EH (cell line): ENCODE measurements around the gene FAM180B.
"Not testable (repeated sequence)": the region's sequence is repeated elsewhere in the genome, so short reads cannot be mapped to it uniquely, and the experiment has no call there.

Source experiments
- DNase-seq: peaks from one replicate; pipeline ENCODE4 v3.0.0-alpha.2; 2015; ENCODE audit warnings: low read depth

The FAM180B gene

DNA sequence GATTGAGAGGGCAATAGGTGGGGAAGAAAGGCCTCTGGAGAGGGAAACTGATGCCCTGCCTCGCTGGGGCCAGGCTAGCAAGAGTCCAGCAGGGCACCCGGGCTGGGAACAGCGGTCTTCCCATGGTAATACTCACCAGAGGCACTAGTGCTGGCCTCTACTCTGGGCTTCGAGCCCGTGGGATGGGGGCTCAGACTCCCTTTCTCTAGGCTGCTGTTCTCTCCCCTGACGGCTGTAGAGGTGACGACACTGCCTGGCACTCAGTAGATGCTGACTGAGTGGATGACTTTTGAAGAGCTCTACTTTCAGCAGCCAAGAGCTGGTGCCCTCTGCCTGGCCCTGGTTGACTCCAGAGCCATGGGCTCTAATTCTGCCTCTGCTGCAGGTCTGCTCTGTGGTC lies 8.6 kb downstream of the FAM180B start:
- DNase-seq: no peak

- no peak for DNase-seq
Measured at GRCh38 chr11:47595967-47596366, 9.5 kb downstream of the FAM180B start.

GRCh38 chr11:47599902-47600301 lies 13.4 kb downstream of the FAM180B start:
- DNase-seq: no peak

DNA sequence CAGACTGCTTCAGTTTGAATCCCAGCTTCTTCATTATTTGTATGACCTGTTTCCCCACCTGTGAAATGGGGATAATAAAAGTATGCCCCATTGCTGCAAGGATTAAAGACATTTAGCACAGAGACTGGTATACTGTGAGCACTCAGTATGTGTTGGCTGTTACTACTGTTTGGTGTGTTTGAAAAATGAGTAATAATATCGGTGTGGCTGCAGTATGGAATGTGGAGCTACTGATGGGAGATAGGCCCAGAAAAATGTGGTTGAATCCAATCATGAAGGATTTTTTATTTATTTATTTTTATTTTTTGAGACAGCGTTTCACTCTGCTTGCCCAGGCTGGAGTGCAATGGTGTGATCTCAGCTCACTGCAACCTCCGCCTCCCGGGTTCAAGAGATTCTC lies 16.8 kb downstream of the FAM180B start:
- peak; percentile 56 for DNase-seq

GRCh38 chr11:47605921-47606320 lies 19.4 kb downstream of the FAM180B start:
- no peak for DNase-seq

- no peak for DNase-seq
Measured at GRCh38 chr11:47606731-47607130, 20.3 kb downstream of the FAM180B start.

DNA sequence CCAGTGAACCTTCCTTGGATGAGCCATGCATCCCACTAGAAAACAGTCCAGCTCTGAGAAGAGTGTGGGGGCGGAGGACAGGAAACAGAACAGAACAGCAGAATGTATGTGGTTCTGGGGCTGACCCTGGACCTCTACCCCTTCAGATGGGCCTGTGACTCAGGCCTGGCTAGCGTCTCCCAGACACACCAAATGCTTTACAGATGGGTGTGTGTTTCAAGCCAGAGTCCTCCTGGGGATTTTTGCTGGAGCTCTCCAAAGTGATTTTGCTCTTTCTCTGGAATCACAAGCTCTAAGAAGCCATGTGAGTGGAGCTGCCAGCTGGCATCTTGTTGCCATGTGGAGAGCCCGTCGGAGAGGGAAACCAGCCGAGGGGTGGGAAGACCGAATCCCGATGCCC lies 20.9 kb downstream of the FAM180B start:
- peak; percentile 93 for DNase-seq

DNA sequence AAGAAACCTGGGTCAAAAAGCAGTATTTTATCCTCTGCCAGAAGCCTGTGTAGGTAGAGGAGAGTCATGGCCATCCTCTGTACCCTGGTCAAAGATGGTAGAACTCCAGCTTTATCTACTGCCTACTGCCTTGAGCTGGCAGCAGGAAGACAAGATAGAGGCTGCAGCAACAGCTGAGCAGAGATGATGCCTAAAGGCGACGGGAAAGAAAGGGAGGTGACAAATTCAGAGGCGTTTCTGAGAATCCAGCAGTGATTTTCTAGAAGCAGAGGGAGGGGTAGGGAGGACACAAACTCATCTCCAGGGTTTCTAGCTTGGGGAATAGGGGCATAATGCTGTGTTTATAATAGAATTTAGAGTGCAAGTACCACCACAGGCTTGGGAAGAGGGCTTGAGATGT lies 23.2 kb downstream of the FAM180B start:
- no peak for DNase-seq

DNA sequence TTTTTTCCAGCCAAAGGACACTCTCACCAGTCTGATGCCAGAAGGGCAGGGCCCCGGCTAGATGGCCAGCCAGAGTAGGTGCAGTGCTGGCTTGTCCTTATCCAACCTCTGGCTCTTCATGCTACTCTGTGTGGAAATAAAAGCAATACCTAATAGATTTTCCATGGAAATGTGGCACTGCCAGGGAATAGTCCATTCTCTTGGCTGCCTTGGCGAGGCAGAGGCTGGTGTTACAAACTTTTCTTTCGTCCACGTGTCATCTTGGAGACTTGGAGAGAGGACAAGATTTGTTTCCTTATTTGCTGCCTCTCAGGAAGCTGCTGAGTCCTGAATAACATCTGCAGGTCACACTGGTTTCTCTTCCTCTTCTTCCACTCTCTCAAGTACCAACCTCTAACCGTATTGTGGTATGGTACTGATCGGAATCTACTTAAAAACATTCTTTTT lies 24.9 kb downstream of the FAM180B start:
- DNase-seq: no peak

- DNase-seq: no peak
Measured at GRCh38 chr11:47615249-47615648, 28.8 kb downstream of the FAM180B start.

GRCh38 chr11:47616726-47617416 lies 30.4 kb downstream of the FAM180B start:
- peak; percentile 77 for DNase-seq

- DNase-seq: peak; percentile 79
Measured at GRCh38 chr11:47617417-47617809, 30.9 kb downstream of the FAM180B start.

DNA sequence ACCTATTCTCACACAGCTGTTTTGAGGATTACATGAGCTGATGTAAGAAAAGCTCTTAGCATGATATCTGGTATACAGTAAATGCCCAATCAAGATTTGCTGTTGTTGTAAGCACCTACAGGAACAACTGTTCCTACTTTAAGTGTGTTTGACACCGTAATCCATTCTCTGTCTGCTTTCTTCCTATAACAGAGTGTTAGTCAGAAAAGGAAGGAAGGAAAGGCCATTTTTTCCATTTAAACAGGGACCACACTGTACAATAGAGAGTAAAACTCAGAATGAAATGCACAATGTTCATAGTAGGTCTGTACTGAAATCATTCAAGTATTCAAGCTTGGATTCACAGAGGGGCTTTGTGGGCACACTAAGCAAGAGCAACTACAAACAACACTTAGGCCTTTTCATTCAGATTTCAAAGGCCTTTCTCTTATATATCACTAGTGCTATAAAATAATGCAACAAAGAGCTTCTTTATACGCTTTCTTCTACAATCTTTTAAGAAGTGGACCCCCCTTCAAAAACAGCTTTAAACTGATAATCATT lies 34.4 kb downstream of the FAM180B start:
- DNase-seq: no peak

DNA sequence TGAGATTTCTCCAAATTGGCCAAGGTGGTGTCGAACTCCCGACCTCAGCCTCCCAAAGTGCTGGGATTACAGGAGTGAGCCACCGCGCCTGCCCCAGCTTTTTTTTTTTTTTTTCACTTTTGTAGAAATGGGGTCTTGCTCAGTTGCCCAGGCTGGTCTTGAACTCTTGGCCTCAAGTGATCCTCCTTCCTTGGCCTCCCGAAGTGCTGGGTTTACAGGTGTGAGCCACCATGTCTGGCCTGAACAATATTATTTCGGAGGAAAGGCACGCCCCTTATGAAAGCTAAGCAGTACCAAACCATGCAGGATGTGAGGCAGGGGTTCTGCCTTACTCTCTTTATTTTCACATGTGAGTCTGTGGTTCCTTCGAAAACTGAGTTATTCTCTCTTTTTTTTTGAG lies 39.8 kb downstream of the FAM180B start:
- DNase-seq: no peak

DNA sequence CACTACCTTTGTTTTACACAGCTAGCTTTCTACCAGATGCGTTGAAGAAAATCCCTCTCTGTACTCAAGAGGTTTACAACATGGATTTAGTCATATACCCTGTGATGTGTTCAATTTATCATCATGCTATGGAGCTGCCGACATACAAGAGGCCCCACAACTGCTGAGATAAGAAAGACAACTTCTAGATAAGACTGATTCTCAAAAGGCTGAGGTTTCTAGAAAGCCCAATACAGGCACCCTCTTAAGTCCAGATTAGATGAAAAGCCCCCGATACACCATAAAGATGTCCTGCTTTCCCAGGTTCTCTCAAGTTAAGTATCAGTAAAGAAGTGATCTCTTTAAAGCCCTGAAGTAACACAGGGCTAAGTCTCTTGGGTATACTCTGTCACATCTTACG lies 41.5 kb downstream of the FAM180B start:
- no peak for DNase-seq

GRCh38 chr11:47631473-47631872 lies 45.0 kb downstream of the FAM180B start:
- no peak for DNase-seq

DNA sequence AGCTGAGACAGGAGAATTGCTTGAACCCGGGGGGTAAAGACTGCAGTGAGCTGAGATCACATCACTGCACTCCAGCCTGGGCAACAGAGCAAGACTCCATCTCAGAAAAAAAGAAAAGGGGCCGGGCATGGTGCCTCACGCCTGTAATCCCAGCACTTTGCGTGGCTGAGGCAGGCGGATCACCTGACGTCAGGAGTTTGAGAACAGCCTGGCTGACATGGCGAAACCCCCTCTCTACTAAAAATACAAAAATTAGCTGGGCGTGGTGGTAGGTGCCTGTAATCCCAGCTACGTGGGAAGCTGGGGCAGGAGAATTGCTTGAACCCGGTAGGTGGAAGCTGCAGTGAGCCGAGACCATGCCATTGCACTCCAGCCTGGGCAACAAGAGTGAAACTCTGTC lies 49.9 kb downstream of the FAM180B start:
- not testable (repeated sequence) for DNase-seq
